HG02588 (cell line): ENCODE data around the gene PRKN.

ENCODE experiments used
- ATAC-seq: cut with Tn5 transposase; IDR thresholded peaks from one replicate; pipeline ENCODE4 v1.9.1; 2021; ENCODE audit warnings: mild to moderate bottlenecking, moderate library complexity; ENCODE audit not compliant: unreplicated experiment

Gene PRKN

DNA sequence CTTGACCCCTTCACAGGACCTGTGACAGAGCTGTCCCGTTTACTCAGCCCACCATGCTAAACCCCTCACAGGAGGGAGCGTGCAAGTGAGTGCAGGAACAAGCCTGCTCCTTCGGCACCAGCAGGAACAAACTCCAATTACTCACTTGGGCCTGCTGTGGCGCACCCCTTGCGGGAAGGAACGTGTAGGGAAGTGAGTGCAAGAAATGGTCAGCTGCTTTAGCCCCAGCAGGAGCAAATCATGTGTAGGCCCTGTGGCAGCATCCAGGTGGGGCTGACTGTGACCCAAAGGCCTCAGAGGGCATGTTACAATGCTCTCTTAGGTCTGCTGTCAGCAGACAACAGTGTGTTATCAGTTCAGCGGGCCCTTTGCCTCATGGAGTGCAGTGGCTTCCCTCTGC lies 574.4 kb downstream of the PRKN start:
- no peak for ATAC-seq

- ATAC-seq, result no peak
Measured at GRCh38 chr6:162151021-162151665, 576.4 kb downstream of the PRKN start.

GRCh38 chr6:162150295-162150694 lies 577.3 kb downstream of the PRKN start:
- no peak for ATAC-seq

- ATAC-seq, result no peak
Measured at GRCh38 chr6:162149786-162150185, 577.8 kb downstream of the PRKN start.

GRCh38 chr6:162147805-162148204 lies 579.8 kb downstream of the PRKN start:
- no peak for ATAC-seq

DNA sequence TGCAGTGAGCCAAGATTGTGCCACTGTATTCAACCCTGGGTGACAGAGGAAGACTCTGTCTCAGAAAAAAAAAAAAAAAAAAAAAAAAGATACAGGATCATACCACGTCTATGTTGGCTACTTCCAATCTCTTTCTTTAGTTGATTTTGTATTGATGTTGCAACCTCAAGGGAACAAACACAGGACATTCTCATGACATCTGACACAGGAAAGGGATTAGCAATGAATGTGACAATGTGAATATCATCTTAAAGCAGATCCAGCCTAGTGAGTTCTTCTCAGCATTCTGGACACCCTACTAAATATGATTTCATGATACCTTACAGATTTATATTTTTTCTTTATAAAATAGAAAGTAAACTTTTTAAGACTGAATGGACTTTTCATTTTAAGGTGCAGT lies 580.3 kb downstream of the PRKN start:
- ATAC-seq, result no peak

- ATAC-seq, result no peak
Measured at GRCh38 chr6:162140251-162140852, 587.2 kb downstream of the PRKN start.

GRCh38 chr6:162125659-162126058 lies 601.9 kb downstream of the PRKN start:
- no peak for ATAC-seq

GRCh38 chr6:162124710-162125435 lies 602.7 kb downstream of the PRKN start:
- no peak for ATAC-seq

DNA sequence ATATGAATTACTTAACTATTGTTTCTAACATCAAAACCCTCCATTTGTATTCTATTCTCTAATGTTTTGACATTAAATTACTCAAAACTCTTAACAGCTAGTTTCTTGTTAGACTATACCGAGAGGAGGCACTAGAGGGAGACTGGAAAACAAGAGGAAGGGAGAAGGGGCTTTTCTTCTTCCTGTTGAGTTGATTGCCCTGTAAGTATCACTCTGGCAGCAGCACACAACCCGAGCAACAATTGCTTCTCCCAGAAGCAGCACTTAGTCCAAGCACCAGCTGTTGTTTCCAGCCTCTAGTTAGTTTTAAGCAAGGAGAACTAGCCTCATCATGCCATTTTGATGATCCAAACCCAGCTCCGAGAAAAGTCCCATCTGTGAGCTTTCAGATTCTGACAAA lies 603.8 kb downstream of the PRKN start:
- no peak for ATAC-seq

GRCh38 chr6:162119341-162119740 lies 608.2 kb downstream of the PRKN start:
- no peak for ATAC-seq

GRCh38 chr6:162118706-162119105 lies 608.9 kb downstream of the PRKN start:
- no peak for ATAC-seq

GRCh38 chr6:162116902-162117525 lies 610.6 kb downstream of the PRKN start:
- ATAC-seq, result no peak

DNA sequence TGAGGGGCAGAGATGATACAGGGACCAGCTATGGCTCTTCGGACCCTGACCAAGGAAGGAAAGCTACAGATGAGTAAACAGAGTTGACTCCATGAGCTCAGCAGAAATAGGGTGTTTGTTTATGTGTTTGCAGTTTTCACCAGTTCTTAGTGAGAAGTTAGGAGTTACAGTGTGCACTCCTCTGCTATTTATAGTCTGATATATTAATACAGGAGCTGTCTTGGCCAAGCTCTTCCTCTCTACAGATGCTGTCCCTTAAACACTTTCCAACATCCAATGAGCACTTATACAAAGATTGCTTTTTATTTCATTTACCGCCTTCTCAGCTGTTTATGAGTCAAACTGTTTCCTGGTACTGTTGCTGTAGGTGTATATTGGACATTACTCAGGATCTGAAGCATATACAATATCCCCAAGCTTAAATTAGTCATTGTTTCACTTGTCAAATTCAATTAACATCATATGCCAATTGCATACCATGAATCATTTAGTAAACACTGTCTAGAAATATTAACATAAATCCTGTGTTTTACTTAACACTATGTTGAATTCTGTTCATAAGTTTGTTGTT lies 618.0 kb downstream of the PRKN start:
- no peak for ATAC-seq

- no peak for ATAC-seq
Measured at GRCh38 chr6:162108041-162108440, 619.5 kb downstream of the PRKN start.

DNA sequence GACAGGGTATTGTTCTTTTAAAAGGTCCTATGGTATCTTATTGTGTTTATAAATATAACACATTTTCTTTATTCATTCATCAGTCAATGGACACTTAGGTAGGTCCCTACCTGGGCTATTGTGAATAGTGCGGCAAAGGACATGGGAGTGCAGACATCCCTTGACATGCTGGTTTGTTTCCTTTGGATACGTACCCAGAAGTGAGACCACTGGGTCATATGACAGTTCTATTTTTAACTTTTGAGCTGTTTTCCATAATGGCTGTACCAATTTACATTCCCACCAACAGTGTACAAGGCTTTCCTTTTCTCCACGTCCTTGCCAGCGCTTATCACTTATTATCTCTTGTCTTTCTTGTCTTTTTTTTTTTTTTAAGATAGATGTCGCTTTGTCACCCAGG lies 627.5 kb downstream of the PRKN start:
- ATAC-seq, result no peak

- no peak for ATAC-seq
Measured at GRCh38 chr6:162099685-162100084, 627.9 kb downstream of the PRKN start.

GRCh38 chr6:162092816-162093502 lies 634.6 kb downstream of the PRKN start:
- no peak for ATAC-seq

GRCh38 chr6:162090734-162091133 lies 636.8 kb downstream of the PRKN start:
- no peak for ATAC-seq

- no peak for ATAC-seq
Measured at GRCh38 chr6:162088091-162088490, 639.5 kb downstream of the PRKN start.

DNA sequence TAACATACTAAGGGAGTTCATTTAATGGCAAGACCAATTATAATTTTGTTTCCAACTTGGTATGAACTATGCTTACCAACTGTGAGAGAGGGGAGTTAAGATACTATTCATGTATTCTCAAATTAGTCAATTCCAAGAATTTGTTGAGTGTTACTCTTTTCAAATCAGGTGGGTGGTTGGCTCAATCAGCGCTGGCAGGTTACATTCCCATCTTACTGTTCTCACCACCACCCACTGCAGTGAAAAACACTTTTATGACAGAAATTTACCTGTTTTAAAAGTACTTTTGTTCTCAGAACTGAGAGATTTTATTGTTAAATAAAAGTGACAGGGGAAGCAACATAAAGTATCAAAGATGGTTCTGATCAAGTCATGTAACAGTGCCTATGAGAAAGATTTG lies 642.0 kb downstream of the PRKN start:
- no peak for ATAC-seq
